ENCODE results near the gene PPIL6. TPM values are rescaled to one million over a fixed set of nuclear protein-coding genes. Genes with fewer than 3 reads are reported as not detected.

The PPIL6 gene
- total RNA-seq, 3 donors from 2014 or later (not counting 1 experiment from before 2014, with no cell fraction given) = 0.28 to 0.70 (median 0.40) TPM

DNA sequence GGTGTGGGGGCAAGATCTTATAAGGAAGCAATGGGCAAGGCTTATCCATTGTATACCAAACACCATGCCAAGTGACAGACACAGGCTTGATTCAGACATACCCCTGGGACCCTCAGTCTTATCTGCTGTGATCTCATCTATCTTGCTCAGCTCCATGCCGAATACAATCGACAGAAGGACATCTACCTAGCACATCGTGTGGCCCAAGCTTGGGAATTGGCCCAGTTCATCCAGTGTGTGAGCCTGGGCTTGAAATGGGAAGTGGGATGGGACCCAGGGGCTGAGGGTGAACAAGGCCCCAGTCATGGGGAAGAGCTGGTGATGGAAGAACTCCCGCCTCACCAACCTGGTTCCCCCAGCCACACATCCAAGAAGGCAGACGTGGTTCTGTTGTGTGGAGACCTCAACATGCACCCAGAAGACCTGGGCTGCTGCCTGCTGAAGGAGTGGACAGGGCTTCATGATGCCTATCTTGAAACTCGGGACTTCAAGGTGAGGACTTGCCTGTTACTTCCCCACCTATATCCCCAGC, 2.0 kb upstream of the PPIL6 start:
- 93% methylated on average over 6 of the region's 6 CpGs for WGBS (ENCODE audit: insufficient coverage)
- H3K4me1 Mint-ChIP-seq = peaks cover 17 to 42% of the 10 kb centered on the region in 2 donors
- TF ChIP-seq, protein P1, sequence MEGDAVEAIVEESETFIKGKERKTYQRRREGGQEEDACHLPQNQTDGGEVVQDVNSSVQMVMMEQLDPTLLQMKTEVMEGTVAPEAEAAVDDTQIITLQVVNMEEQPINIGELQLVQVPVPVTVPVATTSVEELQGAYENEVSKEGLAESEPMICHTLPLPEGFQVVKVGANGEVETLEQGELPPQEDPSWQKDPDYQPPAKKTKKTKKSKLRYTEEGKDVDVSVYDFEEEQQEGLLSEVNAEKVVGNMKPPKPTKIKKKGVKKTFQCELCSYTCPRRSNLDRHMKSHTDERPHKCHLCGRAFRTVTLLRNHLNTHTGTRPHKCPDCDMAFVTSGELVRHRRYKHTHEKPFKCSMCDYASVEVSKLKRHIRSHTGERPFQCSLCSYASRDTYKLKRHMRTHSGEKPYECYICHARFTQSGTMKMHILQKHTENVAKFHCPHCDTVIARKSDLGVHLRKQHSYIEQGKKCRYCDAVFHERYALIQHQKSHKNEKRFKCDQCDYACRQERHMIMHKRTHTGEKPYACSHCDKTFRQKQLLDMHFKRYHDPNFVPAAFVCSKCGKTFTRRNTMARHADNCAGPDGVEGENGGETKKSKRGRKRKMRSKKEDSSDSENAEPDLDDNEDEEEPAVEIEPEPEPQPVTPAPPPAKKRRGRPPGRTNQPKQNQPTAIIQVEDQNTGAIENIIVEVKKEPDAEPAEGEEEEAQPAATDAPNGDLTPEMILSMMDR (IDR thresholded peaks at IDR 0.05) = no peak
- H3K9me3 Mint-ChIP-seq = no peaks in the 10 kb centered on the region
- peak overlapping the region; percentile 89 for H3K4me3 Mint-ChIP-seq
- H3K4me1 ChIP-seq (ENCODE audit: control insufficient read depth, insufficient read depth, low read length) = peaks cover 23% of the 10 kb centered on the region
- no peaks in the 10 kb centered on the region for H3K36me3 Mint-ChIP-seq
- intact Hi-C loops (cut with micrococcal nuclease) = loop anchor here (5.0 to 10.0 kb wide), 2 partner anchors 255 to 348 kb away; partner anchors contain the start of genes CEP57L1 and SESN1
- peak overlapping the region; percentile 81 to 92 for H3K27ac Mint-ChIP-seq
- H3K4me3 ChIP-seq (ENCODE audit: low read length) = no peak overlapping the region
- DNase-seq (no peak), ATAC-seq (no peak)
- H3K27me3 Mint-ChIP-seq (ENCODE audit: low read depth in 2 of 2) = no peaks in the 10 kb centered on the region
- H3K36me3 ChIP-seq (ENCODE audit: control insufficient read depth, insufficient read depth, low read length) = peaks cover 44% of the 10 kb centered on the region
- no peak overlapping the region for H3K27ac ChIP-seq (ENCODE audit: low read length)
- no peaks in the 10 kb centered on the region for H3K27me3 ChIP-seq (ENCODE audit: control insufficient read depth, insufficient read depth, low read length)
- H3K9me3 ChIP-seq (ENCODE audit: control insufficient read depth, insufficient read depth, low read length) = no peaks in the 10 kb centered on the region

DNA sequence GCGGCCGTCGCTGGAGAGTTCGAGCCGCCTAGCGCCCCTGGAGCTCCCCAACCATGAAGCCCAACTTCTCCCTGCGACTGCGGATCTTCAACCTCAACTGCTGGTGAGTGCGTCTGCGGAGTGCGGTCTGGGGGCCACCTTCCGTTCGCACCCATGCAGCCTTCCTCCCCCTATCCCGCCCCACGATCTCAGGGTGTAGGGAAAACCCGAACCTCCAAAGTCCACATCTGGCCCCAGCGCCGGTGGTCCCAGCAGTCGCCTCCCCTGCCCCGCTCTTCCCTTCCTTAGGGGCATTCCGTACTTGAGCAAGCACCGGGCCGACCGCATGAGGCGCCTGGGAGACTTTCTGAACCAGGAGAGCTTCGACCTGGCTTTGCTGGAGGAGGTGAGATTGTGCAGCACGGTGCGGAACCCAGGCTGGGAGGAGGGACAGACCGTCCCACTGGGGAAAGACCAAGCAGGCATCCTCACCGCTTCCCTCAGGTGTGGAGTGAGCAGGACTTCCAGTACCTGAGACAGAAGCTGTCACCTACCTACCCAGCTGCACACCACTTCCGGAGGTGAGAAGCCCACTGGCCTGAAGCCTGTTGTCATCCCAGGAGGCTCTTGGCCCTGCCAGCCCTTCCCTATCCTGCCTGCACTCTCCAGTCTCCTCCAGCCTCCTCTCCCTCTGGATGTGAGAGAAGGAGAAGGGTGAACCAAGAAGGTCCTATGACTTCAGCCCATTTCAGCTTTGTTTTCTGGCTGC, 815 bp upstream of the PPIL6 start:
- peaks cover 17 to 35% of the 10 kb centered on the region in 2 donors for H3K4me1 Mint-ChIP-seq
- H3K27me3 Mint-ChIP-seq (ENCODE audit: low read depth in 2 of 2) = no peaks in the 10 kb centered on the region
- DNase-seq (peak; percentile 48 to 78), ATAC-seq (peak; percentile 34 to 41 (median 40))
- Histone ChIP-seq H3K4me1 (ENCODE audit: control insufficient read depth, insufficient read depth, low read length) (peaks cover 23% of the 10 kb centered on the region), H3K27me3 (ENCODE audit: control insufficient read depth, insufficient read depth, low read length) (no peaks in the 10 kb centered on the region), H3K27ac (ENCODE audit: low read length) (peak overlapping the region; percentile 74), H3K9me3 (ENCODE audit: control insufficient read depth, insufficient read depth, low read length) (no peaks in the 10 kb centered on the region), H3K36me3 (ENCODE audit: control insufficient read depth, insufficient read depth, low read length) (peaks cover 33% of the 10 kb centered on the region), H3K4me3 (ENCODE audit: low read length) (peak overlapping the region; percentile 64)
- H3K4me3 Mint-ChIP-seq = peak overlapping the region; percentile 89
- H3K36me3 Mint-ChIP-seq = no peaks in the 10 kb centered on the region
- TF ChIP-seq, protein P1 (IDR thresholded peaks at IDR 0.05) = no peak
- intact Hi-C loops (cut with micrococcal nuclease) = loop anchor here (1.0 to 10.0 kb wide), 4 partner anchors 13 to 346 kb away; partner anchors contain the start of genes CEP57L1, SESN1 and ZBTB24
- peak overlapping the region; percentile 81 to 92 for H3K27ac Mint-ChIP-seq
- whole genome bisulfite sequencing (ENCODE audit: insufficient coverage) = 1% methylated on average over 30 of the region's 31 CpGs
- H3K9me3 Mint-ChIP-seq = no peaks in the 10 kb centered on the region

- H3K4me1 ChIP-seq (ENCODE audit: control insufficient read depth, insufficient read depth, low read length) = peaks cover 9% of the 10 kb centered on the region
- TF ChIP-seq, protein P1 (IDR thresholded peaks at IDR 0.05) = no peak
- Mint-ChIP-seq H3K4me3 (no peak overlapping the region), H3K4me1 (peaks cover 2 to 5% of the 10 kb centered on the region in 2 donors), H3K36me3 (no peaks in the 10 kb centered on the region), H3K27ac (no peak overlapping the region), H3K27me3 (ENCODE audit: low read depth in 2 of 2) (no peaks in the 10 kb centered on the region), H3K9me3 (no peaks in the 10 kb centered on the region)
- no peak overlapping the region for H3K27ac ChIP-seq (ENCODE audit: low read length)
- WGBS (ENCODE audit: insufficient coverage) = 90% methylated on average over 5 of the region's 5 CpGs
- H3K9me3 ChIP-seq (ENCODE audit: control insufficient read depth, insufficient read depth, low read length) = no peaks in the 10 kb centered on the region
- intact Hi-C loops (cut with micrococcal nuclease) = no loop called here
- ATAC-seq (no peak), DNase-seq (no peak)
- no peaks in the 10 kb centered on the region for H3K27me3 ChIP-seq (ENCODE audit: control insufficient read depth, insufficient read depth, low read length)
- H3K4me3 ChIP-seq (ENCODE audit: low read length) = no peak overlapping the region
- H3K36me3 ChIP-seq (ENCODE audit: control insufficient read depth, insufficient read depth, low read length) = no peaks in the 10 kb centered on the region
Observed at GRCh38 chr6:109436041-109436440, 4.4 kb downstream of the PPIL6 start.

Data from natural killer cell (primary cell).